K562 (cell line): ENCODE results near the gene GALE. TPM values are rescaled to one million over a fixed set of nuclear protein-coding genes. Genes with fewer than 3 reads are reported as not detected.

Source experiments
- EHMT2 ChIP-seq: fragments of 450-650 bp; IDR thresholded peaks from 2 replicates; pipeline ENCODE4 v1.6.1; 2018; ENCODE audit warnings: antibody characterized with exemption
- ESRRA ChIP-seq: fragments of 450-650 bp; IDR thresholded peaks from 2 replicates; pipeline ENCODE4 v1.6.1; 2014; ENCODE audit warnings: low read depth, mild to moderate bottlenecking, moderate library complexity, borderline replicate concordance
- ESRRB ChIP-seq: fragments of 250-450 bp; sonication (Bioruptor Pico); IDR thresholded peaks from 2 replicates; pipeline ENCODE4 v1.5.0; 2020; ENCODE audit warnings: mild to moderate bottlenecking, moderate library complexity, borderline replicate concordance
- MTF1 ChIP-seq: fragments of 250-450 bp; sonication (Bioruptor Pico); IDR thresholded peaks from 2 replicates; pipeline ENCODE4 v1.9.0; 2021; ENCODE audit warnings: moderate library complexity, mild to moderate bottlenecking, inconsistent platforms, borderline replicate concordance
- NKRF ChIP-seq: fragments of 450-650 bp; IDR thresholded peaks from 2 replicates; pipeline ENCODE4 v1.6.1; 2016; ENCODE audit warnings: borderline replicate concordance
- NR3C1 ChIP-seq: sonication (generic); formaldehyde crosslinking; IDR thresholded peaks from 2 replicates; pipeline ENCODE4 v1.8.1; 2022; ENCODE audit warnings: missing genetic modification reagents
- POLR2A ChIP-seq: fragments of 450-650 bp; conservative IDR thresholded peaks from 2 replicates; pipeline ENCODE4 v1.6.1; 2016
- POLR2G ChIP-seq: fragments of 200-400 bp; formaldehyde crosslinking; IDR thresholded peaks from 2 replicates; pipeline ENCODE4 v1.6.1; 2017; ENCODE audit warnings: low read depth, mild to moderate bottlenecking, antibody characterized with exemption, low read length, moderate library complexity
- RAD51 ChIP-seq: fragments of 450-650 bp; IDR thresholded peaks from 2 replicates; pipeline ENCODE4 v1.7.1; 2016; ENCODE audit warnings: low read depth, mild to moderate bottlenecking, borderline replicate concordance
- RCOR1 ChIP-seq, 2 experiments: IDR thresholded peaks; 2 replicates each; pipeline ENCODE4 v1.6.1; 2012; ENCODE audit warnings: low read depth in 2 of 2, low read length in 2 of 2, borderline replicate concordance in 1 of 2, improper control_type of control experiment in 1 of 2
- ZNF124 ChIP-seq: sonication (generic); formaldehyde crosslinking; IDR thresholded peaks from 2 replicates; pipeline ENCODE4 v1.8.1; 2022; ENCODE audit warnings: missing genetic modification reagents
- ZNF134 ChIP-seq: fragments of 250-450 bp; sonication (Bioruptor Pico); conservative IDR thresholded peaks from 2 replicates; pipeline ENCODE4 v1.4.0; 2020
- ZNF316 ChIP-seq: fragments of 450-650 bp; IDR thresholded peaks from 2 replicates; pipeline ENCODE4 v1.6.1; 2016
- polyA plus RNA-seq, 8 experiments: library from polyadenylated mRNA; depleted of rRNA in 4 of 8; stranded (reverse) in 5 of 8; unstranded in 3 of 8; fragments of >200 nt; fragmentation: Nextera tagmentation in 2 of 8; fragmentation: Illumina TruSeq in 1 of 8; extraction: Ambion mirVana in 2 of 8; extraction: Trizol in 1 of 8; gene quantifications; 2 replicates each; pipeline versions ENCODE4 v1.2.1 to v1.2.3, GENCODE V29; 2011 to 2014; ENCODE audit warnings: inconsistent platforms in 1 of 8, missing spikeins in 1 of 8
- total RNA-seq, 7 experiments: library from RNA; depleted of rRNA in 6 of 7; stranded (reverse); fragments of >200 nt in 6 of 7; fragmentation: Illumina TruSeq in 2 of 7; extraction: Trizol in 2 of 7; gene quantifications; 2 replicates each; pipeline versions ENCODE4 v1.2.1 to v1.2.3, GENCODE V29; 2011 to 2021; ENCODE audit warnings: low replicate concordance in 1 of 7
- TF ChIP-seq, protein P1 (sequence below): sonication (generic); formaldehyde crosslinking; IDR thresholded peaks from 2 replicates; pipeline ENCODE4 v1.8.0; 2023; ENCODE audit warnings: mild to moderate bottlenecking, missing genetic modification reagents
- TF ChIP-seq, protein P2 (sequence below): sonication (generic); formaldehyde crosslinking; IDR thresholded peaks from 2 replicates; pipeline ENCODE4 v1.9.0; 2022; ENCODE audit warnings: mild to moderate bottlenecking, missing genetic modification reagents

Gene GALE
- total and polyA plus RNA-seq, 9 of the 15 experiments (the other 6 are each of a cell fraction or from before 2014, with no cell fraction given) = 8.4 to 139 (median 88.3) TPM

DNA sequence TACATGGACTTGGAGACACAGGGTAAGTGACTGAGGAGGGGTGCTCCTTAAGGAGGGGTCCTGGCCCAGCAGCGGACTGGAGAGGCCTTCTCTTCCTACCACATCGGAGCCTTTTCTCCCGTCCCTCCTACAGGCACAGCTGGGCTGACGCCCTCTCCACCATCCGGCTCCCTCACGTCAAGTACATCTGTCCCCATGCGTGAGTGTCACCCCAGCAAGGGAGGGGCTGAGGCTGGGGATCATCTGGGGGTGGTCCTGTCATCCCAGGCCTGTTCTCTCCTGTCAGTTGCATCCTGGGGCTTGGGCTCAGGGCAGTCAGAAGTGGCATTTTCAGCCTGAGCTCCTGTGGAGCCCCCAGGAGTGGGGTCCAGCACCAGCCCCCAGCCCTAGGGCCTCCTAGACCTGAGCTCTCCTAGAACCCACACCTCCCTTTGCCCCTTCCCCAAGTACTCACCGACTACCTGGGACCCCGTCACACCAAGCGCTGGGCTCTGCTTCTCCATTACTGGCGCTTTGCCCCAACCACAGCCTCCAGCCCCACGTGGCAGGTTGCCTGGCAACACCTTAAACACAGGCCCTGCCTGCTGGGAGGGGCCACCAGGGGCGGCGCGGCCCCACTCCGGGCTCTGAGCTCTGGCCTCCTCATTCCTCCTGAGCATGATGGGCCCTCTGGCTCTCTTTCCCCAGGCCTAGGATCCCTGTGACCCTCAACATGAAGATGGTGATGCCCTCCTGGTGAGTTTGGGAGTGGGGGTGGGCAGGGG, 7.4 kb downstream of the GALE start (continued):
- TF ChIP-seq NKRF (peak; percentile 57; the same call in 1 of the 2 replicates), RAD51 (peak; percentile 38; the same call in 1 of the 2 replicates), ZNF134 (CRISPR knock-in tag) (no peak), MTF1 (CRISPR knock-in tag) (no peak), NR3C1 (no peak), ZNF124 (CRISPR knock-in tag) (no peak), POLR2G (peak; percentile 74), POLR2A (peak; percentile 34; the same call in 1 of the 2 replicates), RCOR1 (IDR thresholded peaks at IDR 0.05; ENCODE audit: borderline replicate concordance in 1 of 2, low read depth in 2 of 2, low read length in 2 of 2) (no peak), EHMT2 (no peak), ZNF316 (no peak), ESRRB (CRISPR knock-in tag) (no peak), ESRRA (no peak)
- TF ChIP-seq, protein P1, sequence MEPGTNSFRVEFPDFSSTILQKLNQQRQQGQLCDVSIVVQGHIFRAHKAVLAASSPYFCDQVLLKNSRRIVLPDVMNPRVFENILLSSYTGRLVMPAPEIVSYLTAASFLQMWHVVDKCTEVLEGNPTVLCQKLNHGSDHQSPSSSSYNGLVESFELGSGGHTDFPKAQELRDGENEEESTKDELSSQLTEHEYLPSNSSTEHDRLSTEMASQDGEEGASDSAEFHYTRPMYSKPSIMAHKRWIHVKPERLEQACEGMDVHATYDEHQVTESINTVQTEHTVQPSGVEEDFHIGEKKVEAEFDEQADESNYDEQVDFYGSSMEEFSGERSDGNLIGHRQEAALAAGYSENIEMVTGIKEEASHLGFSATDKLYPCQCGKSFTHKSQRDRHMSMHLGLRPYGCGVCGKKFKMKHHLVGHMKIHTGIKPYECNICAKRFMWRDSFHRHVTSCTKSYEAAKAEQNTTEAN (CRISPR knock-in tag) = no peak
- TF ChIP-seq, protein P2, sequence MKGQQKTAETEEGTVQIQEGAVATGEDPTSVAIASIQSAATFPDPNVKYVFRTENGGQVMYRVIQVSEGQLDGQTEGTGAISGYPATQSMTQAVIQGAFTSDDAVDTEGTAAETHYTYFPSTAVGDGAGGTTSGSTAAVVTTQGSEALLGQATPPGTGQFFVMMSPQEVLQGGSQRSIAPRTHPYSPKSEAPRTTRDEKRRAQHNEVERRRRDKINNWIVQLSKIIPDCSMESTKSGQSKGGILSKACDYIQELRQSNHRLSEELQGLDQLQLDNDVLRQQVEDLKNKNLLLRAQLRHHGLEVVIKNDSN (CRISPR knock-in tag) = peak; percentile 92
